Right atrium auricular region (tissue), 2 donors: ENCODE results near the gene SPDYE1. TPM values are rescaled to one million over a fixed set of nuclear protein-coding genes. Genes with fewer than 3 reads are reported as not detected.

ENCODE experiments used
- DNase-seq: peaks from one replicate; pipeline ENCODE4 v3.0.0-alpha.2; 2019; ENCODE audit warnings: low spot score
- H3K27ac ChIP-seq, 2 donors: fragments of 200-600 bp; sonication (generic); 1 replicate in 1 of 2; 2 replicates in 1 of 2; pipeline ENCODE4 v1.5.1; 2016 to 2019
- H3K27me3 ChIP-seq, 2 donors: fragments of 200-600 bp; sonication (generic); one replicate each; pipeline versions ENCODE4 v1.5.1 to v1.6.0; 2017 to 2019
- H3K36me3 ChIP-seq: fragments of 200-600 bp; sonication (generic); one replicate; pipeline ENCODE4 v1.5.1; 2016
- H3K4me1 ChIP-seq, 2 donors: fragments of 200-600 bp; sonication (generic); one replicate each; pipeline versions ENCODE4 v1.5.1 to v1.6.0; 2017 to 2019
- H3K4me3 ChIP-seq, 2 donors: fragments of 200-600 bp; sonication (generic); 1 replicate in 1 of 2; 2 replicates in 1 of 2; pipeline ENCODE4 v1.5.1; 2017 to 2019; ENCODE audit warnings: mild to moderate bottlenecking in 1 of 2, moderate library complexity in 1 of 2
- H3K9me3 ChIP-seq, 2 donors: fragments of 200-600 bp; sonication (generic); one replicate each; pipeline ENCODE4 v1.5.1; 2019
- CTCF ChIP-seq, 2 donors: fragments of 200-600 bp; sonication (generic); IDR thresholded peaks; one replicate each; pipeline ENCODE4 v1.5.1; 2019; ENCODE audit warnings: antibody characterized with exemption in 2 of 2
- microRNA-seq, 2 donors: library from miRNA; unstranded; fragments of <30 nt; microRNA quantifications; one replicate each; pipeline ENCODE4, GENCODE V29; 2016 to 2017; ENCODE audit warnings: borderline number of aligned reads in 2 of 2, borderline replicate concordance in 1 of 2
- total RNA-seq, 2 donors: library from RNA; depleted of rRNA; stranded (reverse); fragments of >200 nt; gene quantifications; one replicate each; pipeline ENCODE4 v1.1.0, GENCODE V29; 2016

Gene SPDYE1
- total RNA-seq, 2 donors from 2014 or later = not detected

DNA sequence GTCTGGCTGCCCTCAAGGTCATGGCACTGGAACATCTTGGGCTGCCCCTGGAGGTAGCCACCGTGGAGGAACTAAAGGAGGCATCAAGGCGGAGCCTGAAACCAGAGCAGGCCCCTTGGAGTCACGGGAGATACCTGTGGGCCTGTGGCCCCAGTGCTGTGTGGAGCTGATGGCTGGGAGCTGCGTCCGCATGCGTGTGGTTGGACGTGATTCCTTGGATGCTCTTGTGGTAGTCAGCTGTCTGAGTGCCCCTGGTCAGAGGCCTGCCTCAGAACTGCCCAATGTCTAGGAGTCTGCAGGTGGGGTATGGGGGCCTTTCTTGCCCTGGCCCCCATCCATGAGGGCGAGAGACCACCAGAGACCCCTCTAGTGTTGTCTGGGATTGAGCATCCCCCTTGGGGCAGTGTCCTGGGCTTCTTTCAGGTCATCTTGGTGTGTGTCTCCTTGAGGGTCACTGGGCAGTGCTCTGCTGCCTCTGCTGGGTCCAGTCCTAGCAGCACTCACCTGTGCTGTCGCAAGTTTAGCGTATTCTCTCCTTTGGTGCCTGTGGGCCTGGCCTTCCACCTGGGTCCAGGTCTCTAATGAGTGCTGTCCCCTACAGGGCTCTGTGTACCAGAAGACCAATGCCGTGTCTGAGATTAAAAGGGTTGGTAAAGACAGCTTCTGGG is 59.6 kb downstream of the SPDYE1 start:
- H3K27ac ChIP-seq = no peak overlapping the region
- H3K4me3 ChIP-seq = no peak overlapping the region
- no peak for TF ChIP-seq CTCF (IDR thresholded peaks at IDR 0.05)
- no peaks in the 10 kb centered on the region for H3K27me3 ChIP-seq
- H3K36me3 ChIP-seq = peaks cover 79% of the 10 kb centered on the region
- DNase-seq = no peak
- peaks cover 0 to 27% of the 10 kb centered on the region in 2 donors for H3K4me1 ChIP-seq
- H3K9me3 ChIP-seq = no peaks in the 10 kb centered on the region

DNA sequence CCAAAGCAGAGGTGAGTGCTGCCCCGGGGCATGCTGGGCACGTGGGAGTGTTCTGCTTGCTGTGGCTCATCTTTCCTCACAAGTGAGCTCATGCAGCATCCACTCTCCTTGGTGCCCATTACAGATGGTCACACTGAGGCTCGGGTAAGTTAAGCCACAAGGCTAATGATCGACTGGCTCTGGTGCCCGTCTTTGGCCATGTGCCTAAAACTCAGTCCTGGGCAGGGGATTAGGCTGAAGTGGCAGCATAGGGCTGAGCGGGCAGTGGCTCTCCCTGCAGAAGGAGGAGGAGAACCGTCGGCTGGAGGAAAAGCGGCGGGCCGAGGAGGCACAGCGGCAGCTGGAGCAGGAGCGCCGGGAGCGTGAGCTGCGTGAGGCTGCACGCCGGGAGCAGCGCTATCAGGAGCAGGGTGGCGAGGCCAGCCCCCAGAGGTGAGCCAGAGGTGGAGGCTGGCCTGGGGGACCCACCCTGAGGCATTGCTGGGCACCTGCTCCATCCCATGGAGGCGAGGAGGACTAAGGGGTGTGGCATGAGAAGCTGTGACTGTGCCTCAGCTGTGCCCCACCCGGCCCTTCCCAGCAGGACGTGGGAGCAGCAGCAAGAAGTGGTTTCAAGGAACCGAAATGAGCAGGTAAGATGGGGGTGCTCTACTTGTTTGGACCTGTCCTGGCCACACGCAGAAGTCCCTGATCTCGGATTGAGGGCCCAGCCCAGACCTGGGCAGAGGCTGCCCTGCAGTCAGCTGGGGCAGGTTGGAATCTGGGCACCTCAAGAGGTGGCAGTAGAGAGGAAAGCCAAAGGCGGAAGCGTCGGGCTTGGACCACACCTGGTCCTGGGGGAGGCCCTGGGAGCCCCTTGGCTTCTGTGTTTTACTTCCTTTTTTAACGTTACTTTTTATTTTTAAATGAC is 60.4 kb downstream of the SPDYE1 start:
- peaks cover 0 to 35% of the 10 kb centered on the region in 2 donors for H3K4me1 ChIP-seq
- no peaks in the 10 kb centered on the region for H3K27me3 ChIP-seq

GRCh38 chr7:44058759-44059218 is 61.1 kb downstream of the SPDYE1 start:
- DNase-seq = no peak
- no peak overlapping the region for H3K4me3 ChIP-seq
- H3K4me1 ChIP-seq = peaks cover 0 to 40% of the 10 kb centered on the region in 2 donors
- no peaks in the 10 kb centered on the region for H3K27me3 ChIP-seq
- H3K9me3 ChIP-seq = no peaks in the 10 kb centered on the region
- no peak for TF ChIP-seq CTCF (IDR thresholded peaks at IDR 0.05)
- H3K27ac ChIP-seq = peak overlapping the region in 1 of 2 donors; percentile 6
- peaks cover 70% of the 10 kb centered on the region for H3K36me3 ChIP-seq

More for the DNA sequence above, 60.4 kb downstream of the SPDYE1 start:
- H3K4me3 ChIP-seq = no peak overlapping the region
- TF ChIP-seq CTCF (IDR thresholded peaks at IDR 0.05) = no peak
- H3K27ac ChIP-seq = peak overlapping the region in 1 of 2 donors; percentile 6
- H3K36me3 ChIP-seq = peaks cover 76% of the 10 kb centered on the region
- no peaks in the 10 kb centered on the region for H3K9me3 ChIP-seq
- no peak for DNase-seq

DNA sequence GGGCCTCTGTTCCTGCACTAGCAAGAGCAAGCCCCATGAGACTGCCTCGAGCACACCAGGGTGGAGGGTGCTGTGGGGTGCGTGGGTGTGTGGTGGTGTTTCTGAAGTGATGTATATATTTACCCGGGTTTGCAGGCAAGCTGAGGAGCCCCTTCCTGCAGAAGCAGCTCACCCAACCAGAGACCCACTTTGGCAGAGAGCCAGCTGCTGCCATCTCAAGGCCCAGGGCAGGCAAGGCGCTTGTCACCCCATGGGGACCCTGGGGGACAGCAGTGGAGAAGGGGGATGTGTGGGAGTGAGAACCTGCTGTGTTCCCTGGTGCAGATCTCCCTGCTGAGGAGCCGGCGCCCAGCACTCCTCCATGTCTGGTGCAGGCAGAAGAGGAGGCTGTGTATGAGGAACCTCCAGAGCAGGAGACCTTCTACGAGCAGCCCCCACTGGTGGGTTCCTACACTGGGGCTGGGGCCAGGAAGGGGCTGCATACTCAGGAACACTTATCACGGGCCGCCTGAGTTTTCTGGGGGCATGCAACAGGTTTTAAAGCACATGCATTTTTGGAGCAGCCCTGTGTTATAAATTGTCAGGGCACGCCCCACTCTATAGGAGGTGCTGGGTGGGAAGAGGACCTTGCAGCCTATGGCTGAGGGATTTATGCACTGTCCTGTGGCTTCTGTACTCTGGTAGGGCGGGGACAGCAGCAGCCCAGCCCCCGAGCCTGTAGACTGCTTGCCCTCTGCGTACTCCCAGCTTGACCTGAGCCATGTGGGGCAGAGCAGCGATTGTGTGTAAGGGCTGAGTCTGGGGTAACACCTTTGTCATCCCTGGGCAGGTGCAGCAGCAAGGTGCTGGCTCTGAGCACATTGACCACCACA is 61.8 kb downstream of the SPDYE1 start:
- no peaks in the 10 kb centered on the region for H3K9me3 ChIP-seq
- no peak for TF ChIP-seq CTCF (IDR thresholded peaks at IDR 0.05)
- H3K4me3 ChIP-seq = no peak overlapping the region
- DNase-seq = no peak
- peak overlapping the region; percentile 86 to 89 for H3K27ac ChIP-seq
- H3K4me1 ChIP-seq = peaks cover 0 to 42% of the 10 kb centered on the region in 2 donors
- no peaks in the 10 kb centered on the region for H3K27me3 ChIP-seq
- H3K36me3 ChIP-seq = peaks cover 66% of the 10 kb centered on the region

Small RNA genes lying within 50 kb of the gene (microRNA-seq; reads per million reads assigned to microRNA genes)
- 0 to 0.71 reads per million in 2 donors for gene MIR6837

Other genes with a start within 250 kb of the SPDYE1 start
- gene BLVRA, start 239.2 kb upstream of the SPDYE1 start, total RNA-seq = 10 to 100 TPM; 29.6 to 54.8 TPM
- 100 to 1,000 TPM; 127 to 171 TPM for gene MRPS24, start 128.4 kb upstream of the SPDYE1 start, total RNA-seq
- gene URGCP, start 91.3 kb upstream of the SPDYE1 start, total RNA-seq = 10 to 100 TPM; 26.4 to 30.9 TPM
- gene UBE2D4, start 71.5 kb upstream of the SPDYE1 start, total RNA-seq = 10 to 100 TPM; 47.4 to 50.5 TPM
- gene DBNL, start 46.8 kb downstream of the SPDYE1 start, total RNA-seq = 10 to 100 TPM; 31.4 to 66.2 TPM
- 1,000 to 10,000 TPM in 1 of 2 donors, 100 to 1,000 TPM in 1; 680 to 2,809 TPM for gene PGAM2, start 67.7 kb downstream of the SPDYE1 start, total RNA-seq
- gene POLM, start 84.6 kb downstream of the SPDYE1 start, total RNA-seq = 10 to 100 TPM; 18.5 to 31.3 TPM
- 100 to 1,000 TPM in 1 of 2 donors, 10 to 100 TPM in 1; 84.4 to 193 TPM for gene AEBP1, start 106.4 kb downstream of the SPDYE1 start, total RNA-seq
- gene POLD2, start 125.7 kb downstream of the SPDYE1 start, total RNA-seq = 10 to 100 TPM; 71.4 to 76.5 TPM
- over 10,000 TPM; 17,339 to 49,235 TPM for gene MYL7, start 143.4 kb downstream of the SPDYE1 start, total RNA-seq
- gene GCK, start 191.5 kb downstream of the SPDYE1 start, total RNA-seq = 10 to 100 TPM; 11.1 to 21.0 TPM
- 10 to 100 TPM; 43.9 to 44.9 TPM for gene YKT6, start 203.1 kb downstream of the SPDYE1 start, total RNA-seq